Lung (tissue), 12 donors: ENCODE data around the gene PIN4. TPM values are rescaled to one million over a fixed set of nuclear protein-coding genes. Genes with fewer than 3 reads are reported as not detected.

Experiments
- ATAC-seq: fragments of 200-7000 bp; cut with Tn5 transposase; one replicate; pipeline ENCODE4 v1.9.1; 2020; ENCODE audit warnings: moderate number of reproducible peaks; ENCODE audit not compliant: insufficient read depth, low FRiP score
- DNase-seq, 3 donors: peaks; one replicate each; pipeline ENCODE4 v3.0.0-alpha.2; 2013 to 2017
- H3K27ac ChIP-seq, 2 donors: one replicate each; pipeline ENCODE4 v1.5.1; 2013; ENCODE audit warnings: mild to moderate bottlenecking in 2 of 2, moderate library complexity in 2 of 2, control low read depth in 1 of 2, inconsistent platforms in 1 of 2, low read depth in 1 of 2, low read length in 1 of 2
- H3K27me3 ChIP-seq, 3 donors: one replicate each; pipeline ENCODE4 v1.5.1; 2013; ENCODE audit warnings: low read length in 2 of 3; ENCODE audit not compliant: control insufficient read depth in 3 of 3, insufficient read depth in 3 of 3
- H3K36me3 ChIP-seq, 4 donors: one replicate each; pipeline ENCODE4 v1.5.1; 2013; ENCODE audit warnings: low read length in 4 of 4, mild to moderate bottlenecking in 1 of 4, moderate library complexity in 1 of 4; ENCODE audit not compliant: control insufficient read depth in 4 of 4, insufficient read depth in 4 of 4
- H3K4me1 ChIP-seq, 5 donors: one replicate each; pipeline ENCODE4 v1.5.1; 2013; ENCODE audit warnings: low read length in 5 of 5, mild to moderate bottlenecking in 2 of 5, moderate library complexity in 1 of 5; ENCODE audit not compliant: control insufficient read depth in 5 of 5, insufficient read depth in 5 of 5
- H3K4me3 ChIP-seq: one replicate; pipeline ENCODE4 v1.5.1; 2013; ENCODE audit warnings: mild to moderate bottlenecking, control low read depth, moderate library complexity
- H3K9ac ChIP-seq, 2 donors: one replicate each; pipeline ENCODE4 v1.5.1; 2013; ENCODE audit warnings: low read length in 2 of 2, control low read depth in 1 of 2; ENCODE audit not compliant: insufficient read depth in 1 of 2
- H3K9me3 ChIP-seq, 4 donors: one replicate each; pipeline ENCODE4 v1.5.1; 2013; ENCODE audit warnings: low read length in 3 of 4, mild to moderate bottlenecking in 1 of 4, moderate library complexity in 1 of 4; ENCODE audit not compliant: control insufficient read depth in 4 of 4, insufficient read depth in 3 of 4
- WGBS, 2 donors: extraction: QIAGEN DNeasy Blood & Tissue Kit; methylation state at CpG; one replicate each; pipeline ENCODE4 v1.1.7; 2013; 5-methylcytosine and 5-hydroxymethylcytosine counted together
- polyA plus RNA-seq, 2 donors: library from polyadenylated mRNA; stranded (reverse); fragments of 200-250 nt; gene quantifications; one replicate each; pipeline ENCODE4 v1.2.1, GENCODE V29; 2013
- total RNA-seq, 2 donors: library from RNA; depleted of rRNA in 1 of 2; stranded (reverse); fragments of >200 nt in 1 of 2; gene quantifications; one replicate each; pipeline ENCODE4 v1.2.1, GENCODE V29; 2014 to 2021
- TF ChIP-seq, protein P1 (sequence below): IDR thresholded peaks from 2 replicates; pipeline ENCODE4 v1.5.1; 2012; ENCODE audit warnings: mild to moderate bottlenecking; ENCODE audit errors: control extremely low read depth, extremely low read depth
- donor health status: control.
- donor health status: control.
- donor health status: Bipolar disorder and iron deficiency.
- donor health status: healthy.
- donor health status: DM: yes; HTN: yes; CAD: no.

Gene PIN4
- total and polyA plus RNA-seq, 4 donors: 6.7 to 24.5 (median 11.2) TPM

DNA sequence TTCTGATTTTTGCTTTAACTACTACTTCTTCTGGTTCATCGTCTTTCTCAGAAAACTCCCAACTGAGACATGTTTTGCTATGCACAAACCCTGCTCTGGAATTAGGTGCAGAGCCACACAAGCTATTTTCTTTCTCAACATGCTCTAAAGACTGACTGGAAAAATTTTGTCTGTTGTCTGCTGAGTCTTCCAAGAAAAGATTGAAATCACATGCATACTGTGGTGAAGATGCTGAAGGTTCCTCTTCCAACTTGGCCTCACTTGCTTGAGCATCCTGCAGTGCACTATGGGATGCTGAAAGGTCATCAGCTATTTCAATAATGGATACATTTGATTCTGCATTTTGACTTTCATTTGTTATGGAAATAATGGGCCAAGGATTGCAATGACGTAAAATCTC, 24.1 kb downstream of the PIN4 start:
- H3K4me3 ChIP-seq: no peak overlapping the region
- no peak overlapping the region for H3K27ac ChIP-seq
- TF ChIP-seq, protein P1, sequence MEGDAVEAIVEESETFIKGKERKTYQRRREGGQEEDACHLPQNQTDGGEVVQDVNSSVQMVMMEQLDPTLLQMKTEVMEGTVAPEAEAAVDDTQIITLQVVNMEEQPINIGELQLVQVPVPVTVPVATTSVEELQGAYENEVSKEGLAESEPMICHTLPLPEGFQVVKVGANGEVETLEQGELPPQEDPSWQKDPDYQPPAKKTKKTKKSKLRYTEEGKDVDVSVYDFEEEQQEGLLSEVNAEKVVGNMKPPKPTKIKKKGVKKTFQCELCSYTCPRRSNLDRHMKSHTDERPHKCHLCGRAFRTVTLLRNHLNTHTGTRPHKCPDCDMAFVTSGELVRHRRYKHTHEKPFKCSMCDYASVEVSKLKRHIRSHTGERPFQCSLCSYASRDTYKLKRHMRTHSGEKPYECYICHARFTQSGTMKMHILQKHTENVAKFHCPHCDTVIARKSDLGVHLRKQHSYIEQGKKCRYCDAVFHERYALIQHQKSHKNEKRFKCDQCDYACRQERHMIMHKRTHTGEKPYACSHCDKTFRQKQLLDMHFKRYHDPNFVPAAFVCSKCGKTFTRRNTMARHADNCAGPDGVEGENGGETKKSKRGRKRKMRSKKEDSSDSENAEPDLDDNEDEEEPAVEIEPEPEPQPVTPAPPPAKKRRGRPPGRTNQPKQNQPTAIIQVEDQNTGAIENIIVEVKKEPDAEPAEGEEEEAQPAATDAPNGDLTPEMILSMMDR: no peak
- 92 to 97% methylated on average over 2 of the region's 2 CpGs for WGBS, 2 donors
- H3K9me3 ChIP-seq: no peaks in the 10 kb centered on the region
- peaks cover 0 to 20% (median 14%) of the 10 kb centered on the region in 3 donors for H3K27me3 ChIP-seq
- no peak overlapping the region for H3K9ac ChIP-seq
- peaks cover 0 to 6% (median 0%) of the 10 kb centered on the region in 4 donors for H3K36me3 ChIP-seq
- DNase-seq (no peak), ATAC-seq (no peak)
- peaks cover 0 to 1% (median 0%) of the 10 kb centered on the region in 5 donors for H3K4me1 ChIP-seq

DNA sequence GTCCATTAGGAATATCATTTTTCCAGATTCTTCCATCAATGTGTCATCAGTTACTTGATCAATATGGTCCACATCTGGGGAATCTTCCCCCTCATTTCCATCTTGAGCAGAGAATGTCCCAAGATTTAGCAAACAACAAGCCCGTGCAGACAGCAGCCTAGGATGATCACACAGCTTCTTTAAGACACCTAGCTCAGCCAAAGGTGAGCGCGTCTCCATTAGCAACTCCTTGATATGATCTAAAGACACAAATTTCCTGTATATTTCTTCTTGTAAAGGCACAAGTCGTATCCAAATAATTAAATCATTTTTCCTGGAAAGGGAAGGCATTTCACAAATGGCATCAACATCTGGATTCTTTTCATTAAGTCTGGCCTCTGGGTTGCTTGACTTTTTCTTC, 25.8 kb downstream of the PIN4 start:
- no peak for DNase-seq
- Histone ChIP-seq H3K9ac (no peak overlapping the region), H3K4me3 (no peak overlapping the region), H3K9me3 (no peaks in the 10 kb centered on the region), H3K27ac (no peak overlapping the region), H3K36me3 (peaks cover 0 to 6% (median 0%) of the 10 kb centered on the region in 4 donors), H3K27me3 (peaks cover 0 to 20% (median 17%) of the 10 kb centered on the region in 3 donors), H3K4me1 (no peaks in the 10 kb centered on the region)
- TF ChIP-seq, protein P1: no peak
- ATAC-seq: no peak
- WGBS, 2 donors: 91 to 97% methylated on average over 4 of the region's 4 CpGs

DNA sequence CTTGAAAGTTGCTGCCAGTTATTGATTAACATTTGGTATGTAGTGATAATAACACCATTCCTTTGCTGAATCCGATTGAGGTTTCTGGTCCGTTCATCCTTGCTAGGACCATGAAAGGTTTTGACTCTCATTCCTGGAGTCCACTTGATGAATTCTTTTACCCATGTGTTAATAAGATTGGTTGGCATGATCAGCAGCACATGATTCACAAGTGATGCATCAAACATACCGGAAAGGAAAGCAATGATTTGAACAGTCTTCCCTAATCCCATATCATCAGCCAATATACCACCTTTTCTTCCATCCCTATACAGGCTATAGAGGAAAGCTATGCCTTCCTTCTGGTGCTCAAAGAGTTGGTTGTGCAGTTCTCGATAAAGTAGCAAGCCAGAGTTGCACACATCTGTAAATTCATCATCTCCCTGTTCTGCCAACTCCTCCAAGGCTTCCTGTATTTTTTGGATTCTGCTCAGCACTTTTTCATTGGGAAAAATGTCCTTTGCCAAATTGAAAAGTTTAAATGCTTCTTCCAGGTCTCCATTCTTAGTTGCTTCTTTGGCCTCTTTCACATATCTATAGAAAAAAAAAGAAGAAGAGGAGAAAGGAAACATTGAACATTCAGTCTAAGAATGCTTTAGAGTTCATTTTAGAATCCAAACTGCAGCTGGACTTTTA, 26.7 kb downstream of the PIN4 start:
- TF ChIP-seq, protein P1: no peak
- Histone ChIP-seq H3K9me3 (no peaks in the 10 kb centered on the region), H3K36me3 (peaks cover 0 to 6% (median 0%) of the 10 kb centered on the region in 4 donors), H3K27ac (no peak overlapping the region), H3K4me3 (no peak overlapping the region), H3K27me3 (peaks cover 0 to 18% (median 17%) of the 10 kb centered on the region in 3 donors), H3K9ac (no peak overlapping the region), H3K4me1 (no peaks in the 10 kb centered on the region)
- 89 to 100% methylated on average over 4 of the region's 4 CpGs for WGBS, 2 donors
- ATAC-seq (no peak), DNase-seq (no peak)
